ENCODE measurements around the gene CD320. TPM values are rescaled to one million over a fixed set of nuclear protein-coding genes. Genes with fewer than 3 reads are reported as not detected.

CD320 gene
- total and polyA plus RNA-seq, 11 donors = 17.7 to 74.8 (median 35.8) TPM

GRCh38 chr19:8307400-8307964 is 676 bp downstream of the CD320 start:
- no peaks in the 10 kb centered on the region for H3K9me3 ChIP-seq
- 10 to 16% (median 16%) methylated on average over 24 of the region's 24 CpGs for WGBS, 4 donors
- H3K4me3 ChIP-seq = peak overlapping the region; percentile 8 to 83 (median 64)
- ATAC-seq (no peak), DNase-seq (peak in 2 of 5 donors; percentile 5 to 23)
- peak overlapping the region in 10 of 12 donors; percentile 21 to 80 (median 56) for H3K27ac ChIP-seq
- H3K36me3 ChIP-seq = peaks cover 0 to 31% (median 21%) of the 10 kb centered on the region in 9 donors
- peaks cover 3 to 55% (median 32%) of the 10 kb centered on the region in 12 donors for H3K4me1 ChIP-seq
- H3K27me3 ChIP-seq = no peaks in the 10 kb centered on the region
- intact Hi-C loops (cut with DNase I) = no loop called here
- no peak for TF ChIP-seq POLR2A (IDR thresholded peaks at IDR 0.05)
- TF ChIP-seq, protein P1, sequence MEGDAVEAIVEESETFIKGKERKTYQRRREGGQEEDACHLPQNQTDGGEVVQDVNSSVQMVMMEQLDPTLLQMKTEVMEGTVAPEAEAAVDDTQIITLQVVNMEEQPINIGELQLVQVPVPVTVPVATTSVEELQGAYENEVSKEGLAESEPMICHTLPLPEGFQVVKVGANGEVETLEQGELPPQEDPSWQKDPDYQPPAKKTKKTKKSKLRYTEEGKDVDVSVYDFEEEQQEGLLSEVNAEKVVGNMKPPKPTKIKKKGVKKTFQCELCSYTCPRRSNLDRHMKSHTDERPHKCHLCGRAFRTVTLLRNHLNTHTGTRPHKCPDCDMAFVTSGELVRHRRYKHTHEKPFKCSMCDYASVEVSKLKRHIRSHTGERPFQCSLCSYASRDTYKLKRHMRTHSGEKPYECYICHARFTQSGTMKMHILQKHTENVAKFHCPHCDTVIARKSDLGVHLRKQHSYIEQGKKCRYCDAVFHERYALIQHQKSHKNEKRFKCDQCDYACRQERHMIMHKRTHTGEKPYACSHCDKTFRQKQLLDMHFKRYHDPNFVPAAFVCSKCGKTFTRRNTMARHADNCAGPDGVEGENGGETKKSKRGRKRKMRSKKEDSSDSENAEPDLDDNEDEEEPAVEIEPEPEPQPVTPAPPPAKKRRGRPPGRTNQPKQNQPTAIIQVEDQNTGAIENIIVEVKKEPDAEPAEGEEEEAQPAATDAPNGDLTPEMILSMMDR (IDR thresholded peaks at IDR 0.05) = no peak

GRCh38 chr19:8306235-8307054 is 1.7 kb downstream of the CD320 start:
- H3K27ac ChIP-seq = peak overlapping the region in 10 of 12 donors; percentile 14 to 79 (median 39)
- H3K4me1 ChIP-seq = peaks cover 2 to 52% (median 28%) of the 10 kb centered on the region in 12 donors
- H3K36me3 ChIP-seq = peaks cover 0 to 25% (median 23%) of the 10 kb centered on the region in 9 donors

GRCh38 chr19:8305798-8306197 is 2.4 kb downstream of the CD320 start:
- Histone ChIP-seq H3K4me3 (peak overlapping the region in 2 of 12 donors; percentile 66 to 83), H3K4me1 (peaks cover 0 to 46% (median 28%) of the 10 kb centered on the region in 12 donors), H3K27me3 (no peaks in the 10 kb centered on the region), H3K9me3 (no peaks in the 10 kb centered on the region), H3K36me3 (peaks cover 0 to 22% (median 16%) of the 10 kb centered on the region in 9 donors), H3K27ac (peak overlapping the region in 8 of 12 donors; percentile 18 to 58 (median 39))
- DNase-seq (peak in 4 of 5 donors; percentile 2 to 25 (median 12)), ATAC-seq (no peak)
- WGBS, 4 donors = 84 to 98% (median 93%) methylated on average over 4 of the region's 4 CpGs
- intact Hi-C loops (cut with DNase I) = no loop called here
- TF ChIP-seq, protein P1 (IDR thresholded peaks at IDR 0.05) = no peak
- TF ChIP-seq POLR2A (IDR thresholded peaks at IDR 0.05) = no peak

More at GRCh38 chr19:8306235-8307054, 1.7 kb downstream of the CD320 start:
- TF ChIP-seq, protein P1 (IDR thresholded peaks at IDR 0.05) = no peak
- no peak for TF ChIP-seq POLR2A (IDR thresholded peaks at IDR 0.05)
- DNase-seq = peak in 4 of 5 donors; percentile 5 to 37 (median 20)
- Histone ChIP-seq H3K27me3 (no peaks in the 10 kb centered on the region), H3K9me3 (no peaks in the 10 kb centered on the region), H3K4me3 (peak overlapping the region in 9 of 12 donors; percentile 4 to 83 (median 56))
- WGBS, 4 donors = 61 to 71% (median 64%) methylated on average over 12 to 17 of the region's 17 CpGs
- no peak for ATAC-seq
- intact Hi-C loops (cut with DNase I) = no loop called here
